Rectal smooth muscle tissue (tissue), 1 donor: ENCODE data around the gene BRD1.

Source experiments
- H3K27ac ChIP-seq: one replicate; pipeline ENCODE4 v1.7.0; 2013; ENCODE audit warnings: low read depth, low read length, inconsistent platforms
- H3K27me3 ChIP-seq: one replicate; pipeline ENCODE4 v1.7.0; 2013; ENCODE audit warnings: low read length; ENCODE audit not compliant: control insufficient read depth, insufficient read depth
- H3K36me3 ChIP-seq: one replicate; pipeline ENCODE4 v1.7.0; 2013; ENCODE audit warnings: low read length; ENCODE audit not compliant: control insufficient read depth, insufficient read depth
- H3K4me1 ChIP-seq: one replicate; pipeline ENCODE4 v1.7.0; 2013; ENCODE audit warnings: low read length; ENCODE audit not compliant: control insufficient read depth, insufficient read depth
- H3K4me3 ChIP-seq: one replicate; pipeline ENCODE4 v1.7.0; 2013; ENCODE audit warnings: low read length
- H3K9ac ChIP-seq: one replicate; pipeline ENCODE4 v1.7.0; 2013; ENCODE audit warnings: low read length

BRD1 gene

DNA sequence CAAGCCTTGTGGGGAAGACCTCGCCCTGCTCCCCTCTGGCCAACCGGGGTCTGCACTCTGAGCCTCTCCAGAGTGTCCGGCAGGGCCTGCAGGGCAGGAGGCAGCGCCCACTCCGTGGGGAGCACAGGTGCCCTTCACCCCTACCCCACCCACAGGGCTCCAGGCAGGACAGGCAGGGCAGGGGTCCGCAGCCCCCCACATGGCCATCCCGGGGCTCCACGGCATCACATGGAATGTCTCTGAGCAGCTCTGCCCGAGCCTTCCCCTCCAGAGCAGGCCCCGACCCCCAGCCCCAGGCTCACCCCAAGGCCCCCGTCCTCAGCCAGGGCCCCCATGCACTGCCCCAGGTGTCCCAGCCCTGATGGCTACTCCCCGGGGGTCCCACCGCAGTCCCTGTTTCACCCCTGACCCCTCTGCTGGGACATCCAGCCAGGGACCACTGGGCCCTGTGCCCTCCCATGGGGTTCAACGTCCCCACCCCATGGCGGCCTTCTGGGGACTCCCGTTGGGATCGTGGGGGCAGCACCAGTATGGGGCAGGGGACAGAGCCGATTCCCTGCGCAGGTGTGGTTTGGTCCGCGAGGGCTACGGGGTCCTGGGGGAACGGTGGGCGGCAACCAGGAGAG is 77.7 kb downstream of the BRD1 start:
- Histone ChIP-seq H3K9ac (no peak overlapping the region), H3K4me1 (no peaks in the 10 kb centered on the region), H3K4me3 (no peak overlapping the region), H3K27ac (no peak overlapping the region), H3K36me3 (no peaks in the 10 kb centered on the region), H3K27me3 (no peaks in the 10 kb centered on the region)

DNA sequence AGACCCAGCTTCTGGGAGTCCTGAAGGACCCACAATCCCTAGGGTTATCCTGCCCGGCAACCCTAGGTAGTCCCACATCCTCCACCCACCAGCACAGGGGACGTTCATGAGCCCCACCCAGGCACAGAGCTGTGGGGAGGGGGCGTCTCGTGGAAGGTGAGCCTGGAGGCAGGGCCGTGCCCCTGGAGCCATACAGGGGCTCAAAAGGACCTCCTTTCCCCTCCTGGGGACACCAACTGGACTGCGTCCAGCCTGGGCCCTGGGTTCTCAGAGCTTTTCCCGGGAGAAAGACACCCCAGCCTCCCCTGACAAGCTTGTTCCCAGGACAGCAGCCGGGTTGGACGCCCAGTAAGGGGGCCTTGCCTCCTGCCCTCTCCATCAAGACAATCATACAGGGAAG is 78.4 kb downstream of the BRD1 start:
- H3K36me3 ChIP-seq, result no peaks in the 10 kb centered on the region
- no peak overlapping the region for H3K4me3 ChIP-seq
- no peak overlapping the region for H3K9ac ChIP-seq
- no peaks in the 10 kb centered on the region for H3K4me1 ChIP-seq
- no peak overlapping the region for H3K27ac ChIP-seq
- no peaks in the 10 kb centered on the region for H3K27me3 ChIP-seq

DNA sequence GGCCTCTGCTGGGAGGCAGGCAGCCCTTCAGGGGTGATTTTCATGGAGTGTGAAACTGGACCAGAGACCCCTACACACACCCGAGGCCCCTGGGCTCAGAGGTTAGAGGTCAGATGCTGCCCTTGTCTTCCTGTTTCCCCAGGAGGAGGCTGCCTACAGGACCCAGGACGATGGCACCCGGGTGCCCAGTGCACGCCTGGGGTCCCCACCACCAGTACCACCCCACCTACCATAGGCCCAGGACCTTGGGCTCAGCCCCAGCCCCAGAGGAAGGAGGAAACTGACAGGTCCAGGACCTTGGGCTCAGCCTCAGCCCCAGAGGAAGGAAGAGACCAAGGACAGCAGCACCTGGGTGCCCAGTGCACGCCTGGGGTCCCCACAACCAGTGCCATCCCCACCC is 79.2 kb downstream of the BRD1 start:
- H3K4me1 ChIP-seq, result no peaks in the 10 kb centered on the region
- no peak overlapping the region for H3K9ac ChIP-seq
- H3K4me3 ChIP-seq, result no peak overlapping the region
- no peaks in the 10 kb centered on the region for H3K36me3 ChIP-seq
- no peak overlapping the region for H3K27ac ChIP-seq
- H3K27me3 ChIP-seq, result no peaks in the 10 kb centered on the region

DNA sequence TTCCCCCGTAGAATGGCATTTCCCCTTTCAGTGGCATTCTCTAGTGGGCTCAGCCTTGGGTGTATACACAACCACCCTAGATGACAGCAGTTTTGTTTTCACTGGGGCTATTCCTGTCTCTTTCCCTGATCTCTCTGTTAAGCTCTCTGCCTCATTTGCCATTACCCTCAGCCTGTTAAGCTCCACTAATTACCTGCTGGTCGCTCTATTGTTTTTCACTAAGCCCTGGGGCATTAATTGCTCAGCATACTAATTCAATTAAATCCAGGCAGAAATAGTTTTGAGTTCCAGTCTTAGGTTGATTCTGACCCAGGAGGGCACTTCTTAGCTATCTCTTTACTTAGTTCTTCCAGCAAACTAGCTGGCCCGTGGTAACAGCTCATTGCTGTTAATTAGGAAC is 80.0 kb downstream of the BRD1 start:
- no peak overlapping the region for H3K27ac ChIP-seq
- H3K4me1 ChIP-seq, result no peaks in the 10 kb centered on the region
- H3K36me3 ChIP-seq, result no peaks in the 10 kb centered on the region
- no peak overlapping the region for H3K4me3 ChIP-seq
- no peaks in the 10 kb centered on the region for H3K27me3 ChIP-seq
- no peak overlapping the region for H3K9ac ChIP-seq

DNA sequence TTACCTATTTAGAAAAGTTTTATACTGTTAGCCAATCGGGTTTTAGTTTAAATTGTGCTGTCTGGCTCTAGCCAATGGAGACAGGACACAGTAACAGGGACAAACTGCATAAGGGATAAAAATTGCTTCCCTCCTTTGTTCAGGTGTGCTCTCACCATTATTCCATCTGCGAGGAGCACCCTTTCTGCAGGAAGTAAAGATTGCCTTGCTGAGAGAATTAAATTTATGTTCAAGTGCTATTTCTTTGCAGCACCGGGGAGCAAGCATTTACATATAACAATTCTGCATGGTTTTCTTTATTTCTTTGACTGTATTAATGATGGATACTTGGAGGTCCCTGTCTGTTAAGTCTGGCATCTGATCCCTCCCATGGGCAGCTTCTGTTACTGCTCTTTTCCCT is 80.5 kb downstream of the BRD1 start:
- Histone ChIP-seq H3K27me3 (no peaks in the 10 kb centered on the region), H3K4me1 (no peaks in the 10 kb centered on the region), H3K4me3 (no peak overlapping the region), H3K36me3 (no peaks in the 10 kb centered on the region), H3K9ac (no peak overlapping the region), H3K27ac (no peak overlapping the region)

DNA sequence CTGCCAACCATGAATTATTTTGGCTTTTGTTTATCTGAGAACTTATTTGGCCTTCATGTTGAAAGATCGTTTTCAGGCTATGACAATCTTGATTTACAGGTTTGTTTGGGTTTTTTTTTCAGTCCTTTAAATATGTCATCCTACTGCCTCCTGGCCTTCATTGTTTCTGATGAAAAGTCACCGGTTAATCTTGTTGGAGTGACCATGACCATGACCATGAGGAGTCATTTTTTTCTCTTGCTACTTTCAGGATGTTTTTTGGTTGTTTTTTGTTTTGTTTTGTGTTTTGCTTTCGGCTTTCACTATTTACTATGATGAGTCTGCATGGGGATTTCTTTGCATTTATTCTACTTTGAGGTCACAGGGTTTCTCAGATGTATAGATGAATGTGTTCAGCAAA is 81.6 kb downstream of the BRD1 start:
- Histone ChIP-seq H3K4me1 (no peaks in the 10 kb centered on the region), H3K4me3 (no peak overlapping the region), H3K9ac (no peak overlapping the region), H3K27ac (no peak overlapping the region), H3K36me3 (no peaks in the 10 kb centered on the region), H3K27me3 (no peaks in the 10 kb centered on the region)

DNA sequence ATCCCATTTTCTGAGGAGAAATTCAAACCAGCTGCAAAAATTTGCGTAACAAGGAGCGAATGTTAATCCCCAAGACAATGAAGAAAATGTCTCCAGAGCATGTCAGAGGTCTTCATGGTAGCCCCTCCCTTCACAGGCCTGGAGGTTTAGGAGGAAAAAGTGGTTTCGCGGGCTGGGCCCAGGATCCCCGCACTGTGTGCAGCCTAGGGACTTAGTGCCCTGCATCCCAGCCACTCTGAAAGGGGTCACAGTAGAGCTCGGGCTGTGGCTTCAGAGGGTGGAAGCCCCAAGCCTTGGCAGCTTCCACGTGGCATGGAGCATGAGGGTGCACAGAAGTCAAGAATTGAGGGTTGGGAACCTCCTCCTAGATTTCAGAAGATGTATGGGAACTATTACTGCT is 87.4 kb downstream of the BRD1 start:
- H3K27me3 ChIP-seq, result peaks cover 3% of the 10 kb centered on the region
- no peaks in the 10 kb centered on the region for H3K4me1 ChIP-seq
- no peaks in the 10 kb centered on the region for H3K36me3 ChIP-seq
- H3K4me3 ChIP-seq, result no peak overlapping the region
- no peak overlapping the region for H3K9ac ChIP-seq
- H3K27ac ChIP-seq, result no peak overlapping the region

DNA sequence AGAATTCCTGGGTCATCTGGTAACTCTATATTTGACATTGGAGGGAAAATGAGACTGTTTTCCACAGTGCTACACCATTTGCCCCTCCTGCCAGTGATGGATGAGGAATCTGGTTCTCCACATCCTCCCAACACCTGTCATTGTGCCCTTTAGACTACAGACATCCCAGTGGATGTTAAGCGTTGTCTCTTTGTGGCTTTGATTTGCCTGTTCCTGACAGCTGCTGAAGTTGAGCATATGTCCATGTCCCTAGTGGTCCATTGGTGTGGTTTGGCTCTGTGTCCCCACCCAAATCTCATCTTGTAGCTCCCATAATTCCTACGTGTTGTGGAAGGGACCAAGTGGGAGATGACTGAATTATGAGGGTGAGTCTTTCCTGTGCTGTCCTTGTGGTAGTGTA is 88.5 kb downstream of the BRD1 start:
- peaks cover 4% of the 10 kb centered on the region for H3K27me3 ChIP-seq
- H3K9ac ChIP-seq, result no peak overlapping the region
- H3K36me3 ChIP-seq, result no peaks in the 10 kb centered on the region
- H3K4me3 ChIP-seq, result no peak overlapping the region
- no peak overlapping the region for H3K27ac ChIP-seq
- no peaks in the 10 kb centered on the region for H3K4me1 ChIP-seq

DNA sequence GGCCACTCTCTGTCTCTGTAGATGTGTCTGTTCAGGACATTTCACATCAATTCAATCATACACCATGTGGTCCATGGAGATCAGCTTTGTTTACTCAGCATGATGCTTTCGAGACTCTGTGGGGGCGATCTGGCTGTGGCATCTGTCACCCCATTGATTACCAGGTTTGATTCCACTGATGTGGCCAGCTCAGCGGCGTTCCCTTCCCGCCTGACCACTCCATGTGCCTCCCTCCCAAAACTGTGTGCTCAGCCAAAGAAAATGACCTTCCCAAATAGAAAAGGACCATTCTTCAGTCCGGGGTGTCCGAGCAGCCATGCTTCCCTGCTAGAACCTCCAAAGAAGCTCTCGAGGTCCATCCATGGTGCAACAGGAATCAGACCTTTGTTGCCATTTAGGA is 89.1 kb downstream of the BRD1 start:
- Histone ChIP-seq H3K27ac (no peak overlapping the region), H3K4me3 (no peak overlapping the region), H3K27me3 (peaks cover 4% of the 10 kb centered on the region), H3K36me3 (no peaks in the 10 kb centered on the region), H3K9ac (no peak overlapping the region), H3K4me1 (no peaks in the 10 kb centered on the region)

DNA sequence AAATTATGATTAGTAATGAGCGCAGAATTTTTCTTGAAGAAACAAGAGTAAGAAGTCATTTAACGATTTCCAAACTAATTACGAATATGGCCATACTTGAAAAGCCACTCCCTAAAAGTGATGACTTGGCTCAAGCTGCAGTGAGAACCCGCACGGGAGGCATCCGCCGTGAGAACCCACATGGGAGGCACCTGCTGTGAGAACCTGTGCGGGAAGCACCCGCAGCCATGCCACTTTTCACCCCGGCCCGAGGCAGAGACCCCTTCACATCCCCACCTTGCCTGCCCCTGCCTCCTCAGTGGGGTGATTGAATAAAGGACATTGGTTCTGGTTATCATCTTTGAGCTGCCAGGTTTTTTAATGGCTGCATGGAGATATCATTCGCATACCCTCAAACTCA is 89.7 kb downstream of the BRD1 start:
- Histone ChIP-seq H3K27me3 (peaks cover 4% of the 10 kb centered on the region), H3K4me1 (no peaks in the 10 kb centered on the region), H3K27ac (no peak overlapping the region), H3K9ac (no peak overlapping the region), H3K4me3 (no peak overlapping the region), H3K36me3 (no peaks in the 10 kb centered on the region)

DNA sequence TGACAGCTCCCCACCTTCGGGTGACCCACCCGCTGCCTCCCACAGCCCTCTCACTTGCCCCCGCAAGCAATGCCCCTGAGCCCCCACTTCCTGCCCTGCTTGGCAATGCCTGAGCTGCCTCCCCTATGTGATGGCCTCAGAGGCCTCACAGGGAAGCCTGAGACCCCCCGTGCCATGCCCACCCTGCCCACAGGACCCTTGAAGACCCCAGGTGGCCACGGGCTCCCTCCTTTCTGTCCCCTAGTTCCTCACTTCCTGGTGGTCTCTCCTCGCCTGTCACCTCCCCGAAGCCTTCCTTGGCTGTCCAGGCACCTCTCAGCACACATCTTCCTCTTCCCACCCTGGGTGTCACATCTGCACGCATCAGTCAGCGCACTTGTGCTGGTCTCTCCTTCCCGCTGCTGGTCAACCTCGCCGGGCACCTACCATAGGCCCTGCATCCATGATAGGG is 90.5 kb downstream of the BRD1 start:
- H3K36me3 ChIP-seq, result no peaks in the 10 kb centered on the region
- H3K27ac ChIP-seq, result no peak overlapping the region
- H3K4me1 ChIP-seq, result no peaks in the 10 kb centered on the region
- peaks cover 4% of the 10 kb centered on the region for H3K27me3 ChIP-seq
- no peak overlapping the region for H3K4me3 ChIP-seq
- H3K9ac ChIP-seq, result no peak overlapping the region

DNA sequence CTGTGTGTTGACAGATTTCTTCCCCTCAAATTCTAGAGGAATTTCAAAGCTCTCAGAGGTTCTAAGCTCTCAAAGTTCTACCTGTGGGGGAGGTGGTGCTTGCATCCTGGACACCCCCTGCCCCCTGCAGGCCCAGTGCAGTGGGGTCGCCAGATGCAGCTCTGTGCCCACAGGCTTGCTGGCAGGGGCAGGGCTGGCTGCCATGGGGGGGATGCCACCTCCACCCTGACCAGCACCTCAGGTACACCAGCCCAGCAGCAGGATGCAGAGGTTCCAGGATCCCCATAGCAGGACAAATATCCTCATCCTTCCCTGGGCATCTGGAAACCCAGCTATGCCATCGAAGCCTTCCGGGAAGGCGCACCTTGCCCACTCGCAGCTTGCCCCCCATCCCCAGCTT is 91.1 kb downstream of the BRD1 start:
- H3K9ac ChIP-seq, result no peak overlapping the region
- peaks cover 4% of the 10 kb centered on the region for H3K27me3 ChIP-seq
- no peak overlapping the region for H3K27ac ChIP-seq
- no peak overlapping the region for H3K4me3 ChIP-seq
- no peaks in the 10 kb centered on the region for H3K4me1 ChIP-seq
- no peaks in the 10 kb centered on the region for H3K36me3 ChIP-seq

DNA sequence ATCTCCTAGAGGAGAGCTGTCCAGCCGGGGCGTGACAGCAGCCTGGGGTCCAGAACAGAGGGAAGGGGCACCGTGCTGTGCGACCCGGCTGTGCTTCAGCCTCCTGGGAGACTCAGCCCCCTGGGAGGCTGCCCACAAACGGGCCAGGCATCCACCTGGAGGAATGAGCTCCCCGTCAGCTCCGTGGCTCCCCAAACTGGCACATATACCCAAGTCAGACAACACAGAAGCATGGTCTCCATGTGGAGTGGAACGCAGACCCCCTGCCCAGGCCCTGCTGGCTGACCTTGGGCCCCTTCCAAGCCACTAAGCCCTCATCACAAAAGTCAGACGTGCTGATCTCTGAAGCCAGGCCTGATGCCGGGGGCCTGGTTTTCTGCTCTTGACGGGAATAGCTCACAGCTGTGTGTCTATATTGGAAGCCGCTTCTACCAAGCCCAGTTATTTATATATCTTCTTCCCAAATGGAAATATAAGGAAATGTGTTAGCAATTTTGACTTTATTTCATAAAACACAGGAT is 91.7 kb downstream of the BRD1 start:
- Histone ChIP-seq H3K27me3 (peaks cover 4% of the 10 kb centered on the region), H3K4me1 (no peaks in the 10 kb centered on the region), H3K27ac (no peak overlapping the region), H3K9ac (no peak overlapping the region), H3K4me3 (no peak overlapping the region), H3K36me3 (no peaks in the 10 kb centered on the region)
